Motor neuron (in vitro differentiated cells): ENCODE results near the gene DGKK. TPM values are rescaled to one million over a fixed set of nuclear protein-coding genes. Genes with fewer than 3 reads are reported as not detected.

ENCODE experiments used
- ATAC-seq, 8 experiments: fragments of 200-7000 bp; cut with Tn5 transposase; replicated peaks in 6 of 8; 2 replicates each; pipeline ENCODE4 v1.8.0; 2021; ENCODE audit warnings: mild to moderate bottlenecking in 8 of 8, moderate library complexity in 8 of 8
- H3K27ac ChIP-seq, 2 donors: fragments of 250-450 bp; sonication (Bioruptor Pico); 2 replicates each; pipeline ENCODE4 v1.9.0; 2021; ENCODE audit warnings: antibody characterized with exemption in 2 of 2, mild to moderate bottlenecking in 2 of 2, moderate library complexity in 1 of 2
- H3K4me1 ChIP-seq, 2 donors: fragments of 250-450 bp; sonication (Bioruptor Pico); replicated peaks in 1 of 2; 2 replicates each; pipeline ENCODE4 v1.6.1; 2021; ENCODE audit warnings: antibody characterized with exemption in 2 of 2, mild to moderate bottlenecking in 2 of 2, moderate library complexity in 1 of 2
- H3K4me3 ChIP-seq, 5 donors: fragments of 250-450 bp; sonication (Bioruptor Pico); 2 replicates each; pipeline ENCODE4 v1.9.0; 2021; ENCODE audit warnings: antibody characterized with exemption in 5 of 5, mild to moderate bottlenecking in 5 of 5, moderate library complexity in 4 of 5
- WGBS, 10 experiments: fragments of 450-650 bp; shearing (Covaris generic); methylation state at CpG; one replicate each; pipeline ENCODE4 v1.0.0; 2022; 5-methylcytosine and 5-hydroxymethylcytosine counted together
- in situ Hi-C, 9 experiments: fragments of 400-800 bp; cut with MboI; loops; one replicate each; pipeline ENCODE4 v1.15.0; 2021; ENCODE audit warnings: low sequenced_read_pairs in 9 of 9, low pct_unique_long_range_greater_than_20kb in 2 of 9; ENCODE audit not compliant: unreplicated experiment in 9 of 9
- total RNA-seq, 8 experiments: library from RNA; unstranded; fragments of 300-600 nt; gene quantifications; 2 replicates each; pipeline versions ENCODE4 v1.2.3 to v1.2.4, GENCODE V29; 2022

The DGKK gene
- total RNA-seq, 8 experiments from 2014 or later, result 0.05 to 2.2 (median 0.35) TPM; not detected in 2

GRCh38 chrX:50456712-50457484 is 13.7 kb downstream of the DGKK start:
- WGBS, 10 experiments, result 0 to 80% (median 23%) methylated on average over 1 to 5 of the region's 6 CpGs; no CpG with 5 or more reads in 6 of the 10 experiments
- in situ Hi-C loops, result no loop called here
- no peak overlapping the region for H3K4me3 ChIP-seq
- H3K4me1 ChIP-seq, result no peaks in the 10 kb centered on the region
- no peak overlapping the region for H3K27ac ChIP-seq
- ATAC-seq, result no peak

- Histone ChIP-seq H3K4me1 (no peaks in the 10 kb centered on the region), H3K4me3 (no peak overlapping the region), H3K27ac (no peak overlapping the region)
- ATAC-seq, result no peak
- in situ Hi-C loops, result no loop called here
Observed at GRCh38 chrX:50452782-50453181, 17.8 kb downstream of the DGKK start.

- in situ Hi-C loops, result no loop called here
- Histone ChIP-seq H3K4me1 (no peaks in the 10 kb centered on the region), H3K4me3 (no peak overlapping the region), H3K27ac (no peak overlapping the region)
- WGBS, 10 experiments, result 0 to 40% methylated on average over 1 of the region's 1 CpG; no CpG with 5 or more reads in 8 of the 10 experiments
- ATAC-seq, result no peak
Observed at GRCh38 chrX:50450324-50450723, 20.3 kb downstream of the DGKK start.

- no peak for ATAC-seq
Observed at GRCh38 chrX:50448565-50448964, 22.1 kb downstream of the DGKK start.

GRCh38 chrX:50447535-50447934 is 23.1 kb downstream of the DGKK start:
- in situ Hi-C loops, result no loop called here
- H3K27ac ChIP-seq, result no peak overlapping the region
- 17 to 83% (median 50%) methylated on average over 1 to 2 of the region's 3 CpGs; no CpG with 5 or more reads in 7 of the 10 experiments for WGBS, 10 experiments
- H3K4me1 ChIP-seq, result no peaks in the 10 kb centered on the region
- no peak for ATAC-seq
- H3K4me3 ChIP-seq, result no peak overlapping the region

More at GRCh38 chrX:50448565-50448964, 22.1 kb downstream of the DGKK start:
- H3K4me3 ChIP-seq, result no peak overlapping the region
- H3K4me1 ChIP-seq, result no peaks in the 10 kb centered on the region
- in situ Hi-C loops, result no loop called here
- 33% methylated on average over 2 of the region's 2 CpGs; no CpG with 5 or more reads in 9 of the 10 experiments for WGBS, 10 experiments
- H3K27ac ChIP-seq, result no peak overlapping the region

GRCh38 chrX:50442426-50443116 is 28.1 kb downstream of the DGKK start:
- no peak for ATAC-seq
- Histone ChIP-seq H3K27ac (no peak overlapping the region), H3K4me3 (no peak overlapping the region), H3K4me1 (no peaks in the 10 kb centered on the region)
- WGBS, 10 experiments, result 0 to 80% (median 29%) methylated on average over 1 to 3 of the region's 3 CpGs; no CpG with 5 or more reads in 5 of the 10 experiments
- in situ Hi-C loops, result no loop called here

- no peak overlapping the region for H3K4me3 ChIP-seq
- WGBS, 10 experiments, result 65 to 100% (median 88%) methylated on average over 1 to 4 of the region's 6 CpGs; no CpG with 5 or more reads in 7 of the 10 experiments
- no peak for ATAC-seq
- in situ Hi-C loops, result no loop called here
- no peak overlapping the region for H3K27ac ChIP-seq
- no peaks in the 10 kb centered on the region for H3K4me1 ChIP-seq
Observed at GRCh38 chrX:50436797-50437196, 33.8 kb downstream of the DGKK start.

- 13 to 100% (median 40%) methylated on average over 1 to 3 of the region's 3 CpGs; no CpG with 5 or more reads in 5 of the 10 experiments for WGBS, 10 experiments
- in situ Hi-C loops, result no loop called here
- no peak overlapping the region for H3K27ac ChIP-seq
- no peak for ATAC-seq
- no peaks in the 10 kb centered on the region for H3K4me1 ChIP-seq
- no peak overlapping the region for H3K4me3 ChIP-seq
Observed at GRCh38 chrX:50432829-50433289, 37.8 kb downstream of the DGKK start.

GRCh38 chrX:50431623-50432022 is 39.0 kb downstream of the DGKK start:
- no peaks in the 10 kb centered on the region for H3K4me1 ChIP-seq
- in situ Hi-C loops, result no loop called here
- WGBS, 10 experiments, result 17 to 100% (median 60%) methylated on average over 1 to 2 of the region's 3 CpGs; no CpG with 5 or more reads in 5 of the 10 experiments

GRCh38 chrX:50430917-50431575 is 39.6 kb downstream of the DGKK start:
- ATAC-seq, result no peak
- Histone ChIP-seq H3K27ac (no peak overlapping the region), H3K4me3 (no peak overlapping the region), H3K4me1 (no peaks in the 10 kb centered on the region)
- 34 to 100% (median 83%) methylated on average over 2 to 3 of the region's 5 CpGs; no CpG with 5 or more reads in 7 of the 10 experiments for WGBS, 10 experiments
- in situ Hi-C loops, result no loop called here

More at GRCh38 chrX:50431623-50432022, 39.0 kb downstream of the DGKK start:
- Histone ChIP-seq H3K27ac (no peak overlapping the region), H3K4me3 (no peak overlapping the region)
- ATAC-seq, result no peak

- no peak for ATAC-seq
- H3K4me3 ChIP-seq, result no peak overlapping the region
- in situ Hi-C loops, result no loop called here
- no peak overlapping the region for H3K27ac ChIP-seq
- WGBS, 10 experiments, result 0 to 50% (median 0%) methylated on average over 1 of the region's 1 CpG; no CpG with 5 or more reads in 5 of the 10 experiments
- H3K4me1 ChIP-seq, result no peaks in the 10 kb centered on the region
Observed at GRCh38 chrX:50428174-50428573, 42.5 kb downstream of the DGKK start.

GRCh38 chrX:50407976-50408375 is 62.6 kb downstream of the DGKK start:
- no peak for ATAC-seq
- no peaks in the 10 kb centered on the region for H3K4me1 ChIP-seq
- no peak overlapping the region for H3K4me3 ChIP-seq
- WGBS, 10 experiments, result 33% methylated on average over 1 of the region's 2 CpGs; no CpG with 5 or more reads in 9 of the 10 experiments
- in situ Hi-C loops, result no loop called here
- H3K27ac ChIP-seq, result no peak overlapping the region

GRCh38 chrX:50403903-50404302 is 66.7 kb downstream of the DGKK start:
- H3K27ac ChIP-seq, result no peak overlapping the region
- no peak for ATAC-seq
- 0 to 100% (median 55%) methylated on average over 1 to 4 of the region's 5 CpGs; no CpG with 5 or more reads in 5 of the 10 experiments for WGBS, 10 experiments
- in situ Hi-C loops, result no loop called here
- H3K4me1 ChIP-seq, result no peaks in the 10 kb centered on the region
- H3K4me3 ChIP-seq, result no peak overlapping the region
